Mucosa of descending colon (tissue), 3 donors: ENCODE results near the gene PLA2G6. TPM values are rescaled to one million over a fixed set of nuclear protein-coding genes. Genes with fewer than 3 reads are reported as not detected.

Experiments used
- ATAC-seq: fragments of 200-7000 bp; cut with Tn5 transposase; one replicate; pipeline ENCODE4 v1.9.1; 2020; ENCODE audit warnings: mild to moderate bottlenecking, moderate library complexity
- DNase-seq, 3 donors: peaks; one replicate each; pipeline ENCODE4 v3.0.0-alpha.2; 2020
- H3K36me3 ChIP-seq: fragments of 200-600 bp; one replicate; pipeline ENCODE4 v1.8.0; 2021; ENCODE audit warnings: low read depth, mild to moderate bottlenecking
- H3K4me1 ChIP-seq: fragments of 200-600 bp; one replicate; pipeline ENCODE4 v1.8.0; 2021; ENCODE audit warnings: low read depth, mild to moderate bottlenecking
- H3K4me3 ChIP-seq: fragments of 200-600 bp; one replicate; pipeline ENCODE4 v1.8.0; 2021; ENCODE audit warnings: mild to moderate bottlenecking
- H3K9me3 ChIP-seq: fragments of 200-600 bp; one replicate; pipeline ENCODE4 v1.8.0; 2021; ENCODE audit warnings: mild to moderate bottlenecking
- CTCF ChIP-seq: fragments of 200-600 bp; IDR thresholded peaks from one replicate; pipeline ENCODE4 v1.8.0; 2022; ENCODE audit warnings: antibody characterized with exemption, mild to moderate bottlenecking
- intact Hi-C, 2 donors: fragments of 100-400 bp; cut with DNase I in 1 of 2; cut with micrococcal nuclease in 1 of 2; formaldehyde crosslinking; loops; one replicate each; pipeline versions ENCODE4 v1.11.0 to v1.11.1; 2022; cut with DNase I, micrococcal nuclease
- total RNA-seq, 3 donors: library from RNA; stranded (reverse); fragmentation: NEBNext Ultra II Directional in 2 of 3; extraction: Animal tissue kit (Norgen Biotek cat#: 25700) in 2 of 3; gene quantifications; one replicate each; pipeline versions ENCODE4 v1.2.1 to v1.2.4, GENCODE V29; 2021 to 2023
- donor health status: DM: no; HTN: no; CAD: no; lungs with moderate emphysema.
- donor health status: DM: no; HTN: no; CAD: no.
- donor health status: DM: no; HTN: yes; CAD: no.

Gene PLA2G6
- total RNA-seq, 3 donors from 2014 or later: 28.5 to 38.7 (median 35.9) TPM

- no peak for DNase-seq
- no peak for TF ChIP-seq CTCF
- no peak for ATAC-seq
- intact Hi-C loops: no loop called here
- Histone ChIP-seq H3K4me3 (no peak overlapping the region), H3K36me3 (no peaks in the 10 kb centered on the region), H3K4me1 (peaks cover 15% of the 10 kb centered on the region), H3K9me3 (no peaks in the 10 kb centered on the region)
These were observed 9.5 kb downstream of the PLA2G6 start for GRCh38 chr22:38171927-38172831.

GRCh38 chr22:38170469-38170868 lies 11.2 kb downstream of the PLA2G6 start:
- DNase-seq (no peak), ATAC-seq (no peak)
- Histone ChIP-seq H3K4me3 (no peak overlapping the region), H3K4me1 (peaks cover 12% of the 10 kb centered on the region), H3K36me3 (no peaks in the 10 kb centered on the region), H3K9me3 (no peaks in the 10 kb centered on the region)
- no peak for TF ChIP-seq CTCF
- intact Hi-C loops: no loop called here

- no peak for DNase-seq
- no peak for ATAC-seq
- H3K36me3 ChIP-seq: no peaks in the 10 kb centered on the region
- intact Hi-C loops: no loop called here
- peaks cover 12% of the 10 kb centered on the region for H3K4me1 ChIP-seq
- no peak for TF ChIP-seq CTCF
- H3K4me3 ChIP-seq: no peak overlapping the region
- H3K9me3 ChIP-seq: no peaks in the 10 kb centered on the region
These were observed 12.5 kb downstream of the PLA2G6 start for GRCh38 chr22:38169116-38169515.

DNA sequence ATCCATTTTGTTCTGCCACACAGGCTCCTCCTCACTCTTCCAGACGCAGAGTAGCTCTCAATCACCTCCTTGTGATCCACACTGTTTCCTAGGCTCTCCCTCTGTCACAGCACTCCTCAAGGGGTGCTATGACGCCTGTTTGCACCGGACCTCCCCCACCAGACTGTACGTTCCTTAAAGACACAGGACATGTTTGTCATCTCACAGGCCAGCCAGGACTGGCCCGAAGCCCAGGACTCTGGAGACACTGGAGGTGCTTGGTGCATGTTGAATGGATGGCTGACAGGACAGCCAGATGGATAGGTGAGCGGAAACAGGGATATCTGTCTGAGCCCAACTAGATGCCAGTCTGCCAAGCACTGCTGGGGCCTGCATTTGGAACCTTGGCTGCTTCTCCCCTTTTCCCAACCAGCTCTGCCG lies 13.6 kb downstream of the PLA2G6 start:
- no peak overlapping the region for H3K4me3 ChIP-seq
- ATAC-seq (no peak), DNase-seq (no peak)
- no peak for TF ChIP-seq CTCF
- H3K9me3 ChIP-seq: no peaks in the 10 kb centered on the region
- H3K4me1 ChIP-seq: peaks cover 9% of the 10 kb centered on the region
- intact Hi-C loops: no loop called here
- no peaks in the 10 kb centered on the region for H3K36me3 ChIP-seq

- intact Hi-C loops: no loop called here
- DNase-seq: no peak
- ATAC-seq: no peak
- H3K9me3 ChIP-seq: no peaks in the 10 kb centered on the region
- H3K4me3 ChIP-seq: no peak overlapping the region
- no peaks in the 10 kb centered on the region for H3K4me1 ChIP-seq
- no peak for TF ChIP-seq CTCF
- H3K36me3 ChIP-seq: no peaks in the 10 kb centered on the region
These were observed 15.6 kb downstream of the PLA2G6 start for GRCh38 chr22:38165922-38166593.
